Superior temporal gyrus (tissue), 1 donor: Measurements from ENCODE around the gene IMP4.

Source experiments
- DNase-seq: peaks from one replicate; pipeline ENCODE4 v3.0.0-alpha.2; 2016; ENCODE audit errors: extremely low spot score

The IMP4 gene

GRCh38 chr2:130357864-130358263 lies 15.2 kb downstream of the IMP4 start:
- DNase-seq, result no peak

GRCh38 chr2:130358420-130359350 lies 16.0 kb downstream of the IMP4 start:
- DNase-seq, result no peak

DNA sequence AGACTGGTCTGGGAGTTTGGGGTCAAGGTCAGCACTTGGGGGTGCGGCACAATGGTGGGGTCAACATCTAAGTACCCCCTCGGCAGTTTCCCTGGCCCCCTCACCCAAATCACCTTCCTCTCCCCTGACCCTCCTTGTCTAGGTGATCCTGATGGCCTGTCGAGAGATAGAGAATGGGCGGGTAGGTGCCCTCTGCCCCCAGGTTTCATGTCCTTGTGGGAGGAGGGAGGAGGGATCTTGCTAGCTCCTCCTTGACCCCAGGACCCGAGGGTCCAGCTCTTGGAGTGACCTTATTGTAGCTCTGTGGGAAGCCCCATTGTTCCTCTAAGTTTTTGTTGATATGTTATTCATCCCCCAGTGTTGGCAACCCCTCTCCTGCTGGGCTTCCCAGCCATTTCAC lies 16.8 kb downstream of the IMP4 start:
- no peak for DNase-seq

DNA sequence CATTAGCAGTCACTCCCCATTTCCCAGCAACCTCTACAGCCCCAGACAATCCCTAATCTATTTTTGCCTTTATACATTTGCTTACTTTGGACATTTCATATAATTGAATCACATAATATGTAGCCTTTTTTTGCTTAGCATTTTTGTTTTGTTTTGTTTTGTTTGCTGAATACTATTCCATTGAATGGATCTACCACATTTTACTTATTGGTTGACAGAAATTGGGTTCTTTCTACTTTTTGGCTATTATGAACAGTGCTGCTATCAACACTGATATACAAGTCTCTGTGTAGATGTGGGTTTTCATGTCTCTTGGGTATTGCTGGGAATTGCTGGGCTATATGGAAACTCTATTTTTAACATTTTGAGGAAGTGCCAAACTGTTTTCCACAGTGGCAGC lies 20.8 kb downstream of the IMP4 start:
- no peak for DNase-seq

GRCh38 chr2:130365075-130365474 lies 22.4 kb downstream of the IMP4 start:
- no peak for DNase-seq

DNA sequence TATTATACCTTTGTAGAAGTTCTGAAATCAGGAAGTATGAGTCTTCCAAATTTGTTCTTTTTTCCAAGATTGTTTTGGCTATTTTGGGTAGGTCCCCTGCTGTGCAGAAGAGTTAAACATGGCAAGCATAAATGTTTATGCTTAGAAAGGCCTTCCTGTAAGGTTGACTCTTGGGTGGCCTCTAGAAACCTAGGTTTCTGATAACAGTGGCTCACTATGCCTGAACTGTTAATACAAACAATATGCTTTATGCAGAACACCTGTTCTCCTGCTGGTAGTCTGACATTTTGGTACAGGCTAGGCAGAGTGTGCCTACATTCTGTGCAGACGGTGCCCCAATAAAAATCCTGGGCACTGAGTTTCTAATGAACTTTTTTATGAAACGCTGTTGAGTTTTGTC lies 23.3 kb downstream of the IMP4 start:
- no peak for DNase-seq

GRCh38 chr2:130366720-130367119 lies 24.0 kb downstream of the IMP4 start:
- DNase-seq, result no peak

GRCh38 chr2:130368786-130369185 lies 26.1 kb downstream of the IMP4 start:
- no peak for DNase-seq

- no peak for DNase-seq
Observed at GRCh38 chr2:130369311-130369964, 26.7 kb downstream of the IMP4 start.

DNA sequence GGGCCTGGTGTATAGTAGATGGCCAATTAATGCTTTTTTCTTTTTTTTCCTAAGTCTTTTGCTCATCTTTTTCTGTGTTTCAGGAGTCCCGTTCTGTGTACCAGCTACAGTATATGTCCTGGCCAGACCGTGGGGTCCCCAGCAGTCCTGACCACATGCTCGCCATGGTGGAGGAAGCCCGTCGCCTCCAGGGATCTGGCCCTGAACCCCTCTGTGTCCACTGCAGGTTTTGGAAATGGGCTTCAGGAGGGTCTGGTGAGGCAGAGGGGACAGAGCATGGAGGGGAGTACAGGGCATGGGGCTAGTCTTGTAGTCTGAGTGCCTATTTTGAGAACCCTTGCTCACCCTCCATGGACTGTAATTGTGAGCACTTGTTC lies 27.3 kb downstream of the IMP4 start:
- DNase-seq, result no peak

DNA sequence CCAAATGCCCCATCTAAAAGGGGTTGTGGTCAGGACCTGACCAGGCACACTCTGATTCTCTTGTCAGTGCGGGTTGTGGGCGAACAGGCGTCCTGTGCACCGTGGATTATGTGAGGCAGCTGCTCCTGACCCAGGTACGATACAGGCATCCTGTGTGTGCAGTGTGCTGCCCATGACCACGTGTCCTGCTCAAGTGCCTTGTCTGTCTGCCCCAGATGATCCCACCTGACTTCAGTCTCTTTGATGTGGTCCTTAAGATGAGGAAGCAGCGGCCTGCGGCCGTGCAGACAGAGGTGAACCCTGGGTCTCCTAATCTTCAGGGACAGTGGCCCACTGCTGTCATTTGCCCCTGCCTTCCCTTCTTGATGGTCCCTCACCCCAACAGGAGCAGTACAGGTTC lies 27.8 kb downstream of the IMP4 start:
- DNase-seq, result no peak

DNA sequence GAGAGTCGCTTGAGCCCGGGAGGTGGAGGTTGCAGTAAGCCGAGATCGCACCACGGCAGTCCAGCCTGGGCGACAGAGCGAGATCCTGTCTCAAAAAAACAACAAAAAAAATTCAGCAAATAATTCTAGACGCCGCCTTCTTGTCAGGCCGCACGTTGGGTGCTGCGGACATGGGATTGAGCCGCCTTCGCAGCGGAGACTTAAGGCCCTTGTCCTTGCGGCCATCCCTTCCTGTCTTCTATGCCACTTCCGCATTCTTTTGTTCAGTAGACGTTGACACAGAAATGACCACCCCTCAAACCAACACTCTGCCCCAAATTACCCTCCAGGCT lies 29.0 kb downstream of the IMP4 start:
- no peak for DNase-seq

DNA sequence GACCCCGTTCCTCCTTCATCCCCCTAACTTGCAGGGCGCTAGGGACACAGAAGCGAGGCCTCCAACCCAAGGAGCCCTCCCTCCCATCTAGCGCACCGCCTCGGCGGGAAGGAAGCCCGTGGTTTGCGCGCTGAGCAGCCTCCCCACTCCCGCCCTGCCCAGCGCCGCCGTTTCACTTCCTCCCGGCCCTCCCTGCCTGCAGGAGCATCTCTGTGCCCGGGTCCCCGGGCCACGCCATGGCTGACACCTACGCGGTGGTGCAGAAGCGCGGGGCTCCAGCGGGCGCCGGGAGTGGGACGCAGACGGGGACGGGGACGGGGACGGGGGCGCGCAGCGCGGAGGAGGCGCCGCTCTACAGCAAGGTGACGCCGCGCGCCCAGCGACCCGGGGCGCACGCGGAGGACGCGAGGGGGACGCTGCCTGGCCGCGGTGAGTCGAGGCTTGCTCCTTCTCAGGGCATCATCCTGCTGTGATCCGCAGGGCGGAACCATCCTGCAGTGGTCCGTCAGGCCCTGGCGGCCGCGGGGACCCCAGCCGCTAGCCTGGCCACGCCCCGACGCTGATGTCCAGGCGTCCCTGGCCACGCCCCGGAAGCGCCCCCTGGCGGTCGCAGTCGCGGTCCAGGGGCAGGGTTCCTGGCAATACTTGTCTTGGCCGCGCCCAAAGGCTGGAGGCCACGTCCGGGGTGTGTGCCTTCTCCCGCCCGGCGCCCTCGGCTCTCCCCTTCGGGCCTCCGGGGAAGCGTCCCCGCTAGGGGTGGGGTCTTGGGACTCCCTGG lies 29.5 kb downstream of the IMP4 start:
- DNase-seq, result peak; percentile 86

- no peak for DNase-seq
Observed at GRCh38 chr2:130372833-130373807, 30.4 kb downstream of the IMP4 start.

DNA sequence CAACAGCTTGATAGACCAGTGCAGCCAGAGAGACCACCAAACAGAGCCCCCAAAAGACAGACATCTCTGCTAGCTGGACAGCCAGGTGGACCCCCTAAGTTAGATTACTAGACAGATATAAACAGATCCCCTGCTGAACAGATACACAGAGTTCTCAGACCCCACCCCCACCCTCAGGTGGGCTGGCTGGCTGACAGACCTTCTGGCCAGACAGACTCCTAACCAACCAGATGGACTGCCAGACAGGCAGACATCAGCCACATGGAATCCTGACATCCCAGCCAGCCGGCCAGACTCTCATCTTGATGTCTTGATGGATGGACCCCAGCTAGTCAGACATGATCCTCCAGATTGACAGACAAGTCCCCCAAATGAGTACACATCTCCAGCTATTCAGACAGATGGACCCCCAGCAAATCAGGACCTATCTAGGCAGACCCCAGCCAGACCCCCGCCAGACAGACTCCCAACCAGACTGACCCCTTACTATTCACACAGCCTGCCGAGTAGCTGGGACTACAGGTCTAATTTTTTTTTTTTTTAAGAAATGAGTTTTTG lies 31.2 kb downstream of the IMP4 start:
- DNase-seq, result no peak

DNA sequence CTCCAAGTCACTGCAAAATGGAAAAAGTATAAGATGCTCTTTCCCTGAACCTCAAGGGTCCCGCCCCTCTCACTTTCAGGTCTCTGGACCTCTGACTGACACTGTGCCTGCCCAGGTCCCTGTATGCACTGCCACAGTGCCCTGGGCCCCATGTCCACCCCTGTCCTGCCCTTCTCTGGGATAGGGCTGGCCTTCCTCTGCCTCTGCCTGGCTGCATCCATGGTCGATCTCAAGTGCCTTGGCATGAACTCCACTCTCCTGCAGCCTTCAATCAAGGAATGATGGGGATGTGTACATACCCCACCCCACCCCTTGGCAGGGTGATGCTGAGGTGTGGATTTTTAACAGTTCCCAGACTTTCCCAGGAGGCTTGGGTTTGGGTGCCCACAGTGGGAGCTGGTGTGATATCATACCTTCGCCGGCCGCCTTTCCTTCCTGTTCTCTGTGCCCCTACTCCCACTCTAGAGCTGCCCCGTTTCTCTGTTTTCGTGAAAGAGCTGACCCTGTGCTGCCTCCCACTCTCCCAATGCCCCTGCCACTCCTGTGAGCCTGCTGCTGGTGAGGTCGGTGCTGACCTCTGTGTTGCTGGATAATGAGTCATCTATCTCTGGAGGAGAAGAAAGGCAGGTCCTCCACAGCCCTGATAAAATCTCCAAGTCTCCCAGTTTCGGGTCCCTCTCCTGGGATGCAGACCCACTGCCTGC lies 32.0 kb downstream of the IMP4 start:
- no peak for DNase-seq

DNA sequence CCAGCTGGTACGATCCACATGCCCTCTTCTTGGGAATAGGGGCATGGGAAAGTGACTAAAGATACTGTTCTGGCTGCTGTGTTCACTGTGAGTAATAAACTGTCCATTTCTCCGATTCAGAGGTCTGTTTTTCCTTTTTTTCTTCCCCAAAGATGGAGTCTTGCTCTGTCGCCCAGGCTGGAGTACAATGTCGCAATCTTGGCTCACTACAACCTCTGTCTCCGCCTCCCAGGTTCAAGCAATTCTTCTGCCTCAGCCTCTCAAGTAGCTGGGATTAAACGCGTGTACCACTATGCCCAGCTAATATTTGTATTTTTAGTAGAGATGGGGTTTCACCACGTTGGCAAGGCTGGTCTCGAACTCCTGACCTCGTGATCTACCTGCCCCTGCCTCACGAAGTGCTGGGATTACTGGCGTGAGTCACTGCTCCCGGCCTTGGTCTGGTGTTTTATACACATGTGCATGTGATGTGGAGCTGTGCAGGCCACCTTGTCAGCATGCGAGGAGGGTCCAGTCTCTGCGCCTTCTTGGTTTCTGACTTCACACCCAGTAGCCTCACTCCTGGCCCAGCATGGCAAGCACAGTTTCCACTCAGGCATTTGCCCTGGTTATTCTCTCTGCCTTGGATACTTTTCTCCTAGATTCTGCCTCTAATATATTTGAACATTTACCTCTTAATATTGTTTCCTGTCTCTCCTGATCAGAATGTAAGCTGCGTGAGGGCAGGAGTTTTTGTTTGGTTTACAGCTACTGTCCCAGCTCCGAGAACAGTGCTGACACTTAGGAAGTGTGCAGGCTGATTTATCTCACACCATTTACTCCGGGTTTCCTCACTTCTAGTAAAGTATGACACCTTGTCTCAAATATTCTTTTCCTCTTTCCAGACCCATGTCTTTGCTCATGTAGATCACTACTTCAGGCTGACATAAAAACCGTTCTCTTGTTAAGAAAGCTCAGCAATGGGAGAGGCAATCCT lies 32.9 kb downstream of the IMP4 start:
- DNase-seq, result no peak

DNA sequence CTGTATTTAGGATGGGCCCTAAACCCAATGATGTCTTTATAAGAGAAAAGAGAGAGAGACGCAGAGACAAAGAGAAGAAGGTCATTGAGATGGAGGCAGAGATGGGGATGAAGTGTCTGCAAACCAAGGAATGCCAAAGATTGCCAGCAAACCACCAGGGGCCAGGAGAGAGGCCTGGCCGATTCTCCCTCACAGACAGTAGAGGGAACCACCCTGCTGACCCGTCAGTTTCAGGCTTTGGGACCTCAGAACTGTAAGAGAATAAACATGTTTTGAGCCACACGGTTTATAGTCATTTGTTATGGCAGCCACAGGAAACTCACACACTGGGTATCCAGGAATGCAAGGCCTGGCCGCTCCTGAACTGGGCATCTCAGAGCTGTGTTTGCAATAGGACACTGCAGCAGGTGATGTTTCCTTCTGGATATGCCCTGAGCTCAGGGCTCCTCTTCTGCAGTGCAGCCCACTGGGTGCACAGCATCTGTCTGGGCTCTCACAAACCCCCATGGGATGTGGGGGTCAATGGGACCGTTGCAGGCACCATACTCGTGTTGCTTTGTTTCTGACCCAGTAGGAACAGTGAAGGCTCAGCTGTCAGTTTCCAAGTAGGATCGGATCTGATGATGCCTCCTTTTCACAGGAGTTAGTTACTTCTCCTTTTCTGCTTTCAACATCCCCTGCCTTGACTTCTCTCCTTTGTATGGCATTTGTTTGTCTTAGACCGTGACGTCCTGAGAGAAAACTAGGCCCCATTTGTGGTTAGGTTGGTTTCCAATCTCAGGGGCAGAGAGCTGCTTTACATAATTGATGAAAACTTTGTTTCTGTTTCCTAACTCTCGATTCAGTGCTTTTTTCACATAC lies 34.0 kb downstream of the IMP4 start:
- no peak for DNase-seq
